Endodermal cell (in vitro differentiated cells): Measurements from ENCODE around the gene E2F7. TPM values are rescaled to one million over a fixed set of nuclear protein-coding genes. Genes with fewer than 3 reads are reported as not detected.

Source experiments
- DNase-seq: peaks from one replicate; pipeline ENCODE4 v3.0.0-alpha.2; 2017
- H3K27ac ChIP-seq: 2 replicates; pipeline ENCODE4 v1.5.1; 2013; ENCODE audit warnings: mild to moderate bottlenecking, low read depth, low read length, moderate library complexity
- H3K27me3 ChIP-seq: 2 replicates; pipeline ENCODE4 v1.6.1; 2013; ENCODE audit warnings: mild to moderate bottlenecking, low read length, moderate library complexity; ENCODE audit not compliant: insufficient read depth, control insufficient read depth, poor library complexity, severe bottlenecking
- H3K36me3 ChIP-seq: 2 replicates; pipeline ENCODE4 v1.7.0; 2013; ENCODE audit warnings: mild to moderate bottlenecking, low read length, moderate library complexity; ENCODE audit not compliant: control insufficient read depth, insufficient read depth
- H3K4me1 ChIP-seq: one replicate; pipeline ENCODE4 v1.7.0; 2013; ENCODE audit warnings: low read length; ENCODE audit not compliant: control insufficient read depth, insufficient read depth
- H3K4me3 ChIP-seq: 2 replicates; pipeline ENCODE4 v1.5.1; 2013; ENCODE audit warnings: mild to moderate bottlenecking, low read length, moderate library complexity
- H3K9ac ChIP-seq: 2 replicates; pipeline ENCODE4 v1.6.1; 2013; ENCODE audit warnings: mild to moderate bottlenecking, low read length, moderate library complexity; ENCODE audit not compliant: poor library complexity, severe bottlenecking; ENCODE audit errors: extremely low read depth
- H3K9me3 ChIP-seq: 2 replicates; pipeline ENCODE4 v1.6.1; 2013; ENCODE audit warnings: mild to moderate bottlenecking, low read length, moderate library complexity; ENCODE audit not compliant: control insufficient read depth
- H3K27ac Mint-ChIP-seq: 2 replicates; pipeline ENCODE4 v1.8.0; 2020; ENCODE audit warnings: mixed read lengths
- H3K27me3 Mint-ChIP-seq: 2 replicates; pipeline ENCODE4 v1.8.0; 2021; ENCODE audit warnings: mild to moderate bottlenecking, mixed read lengths; ENCODE audit not compliant: insufficient read depth
- H3K36me3 Mint-ChIP-seq: 2 replicates; pipeline ENCODE4 v1.8.0; 2020; ENCODE audit warnings: low read depth, mixed read lengths
- H3K4me1 Mint-ChIP-seq: 2 replicates; pipeline ENCODE4 v1.8.0; 2020; ENCODE audit warnings: mixed read lengths
- H3K4me3 Mint-ChIP-seq: 2 replicates; pipeline ENCODE4 v1.8.0; 2020; ENCODE audit warnings: mild to moderate bottlenecking, moderate library complexity, mixed read lengths
- H3K9me3 Mint-ChIP-seq: 2 replicates; pipeline ENCODE4 v1.8.0; 2020; ENCODE audit warnings: mild to moderate bottlenecking, mixed read lengths
- CTCF ChIP-seq: fragments of 200-600 bp; sonication (generic); conservative IDR thresholded peaks from 2 replicates; pipeline ENCODE4 v1.5.0; 2021; ENCODE audit warnings: antibody characterized with exemption, mild to moderate bottlenecking
- WGBS, 2 experiments: methylation state at CpG; one replicate each; pipeline versions ENCODE4 v1.1.5 to v1.1.7; 2013; ENCODE audit warnings: missing lambda C conversion rate in 2 of 2, mixed read lengths in 1 of 2; ENCODE audit not compliant: insufficient coverage in 1 of 2, insufficient read length in 1 of 2; 5-methylcytosine and 5-hydroxymethylcytosine counted together
- total RNA-seq, 2 donors: library from RNA; stranded (reverse); fragmentation: NEBNext Ultra II Directional in 1 of 2; extraction: Animal tissue kit (Norgen Biotek cat#: 25700) in 1 of 2; gene quantifications; 2 replicates in 1 of 2; 3 replicates in 1 of 2; pipeline ENCODE4 v1.2.1, GENCODE V29; 2021

Gene E2F7
- total RNA-seq, 2 donors from 2014 or later, result 21.0 to 21.2 TPM

DNA sequence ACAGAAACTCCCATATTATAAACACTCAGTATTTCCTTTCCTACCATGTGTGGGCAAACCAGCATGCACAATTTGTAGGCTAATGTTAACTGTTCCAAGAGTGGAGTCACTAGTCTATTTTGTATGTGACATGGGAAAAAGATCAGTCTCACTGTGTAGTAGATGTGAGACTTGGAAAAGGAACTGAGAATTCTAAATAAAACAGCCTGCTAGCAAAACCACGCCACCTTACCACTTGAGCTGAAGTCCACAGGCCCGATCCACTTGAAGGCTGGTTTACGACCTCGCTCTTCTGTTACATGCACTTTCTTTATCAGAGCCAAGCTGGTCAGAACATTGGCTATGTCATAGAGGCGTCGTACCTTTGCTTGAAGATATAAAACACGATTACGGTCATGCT lies 22.5 kb downstream of the E2F7 start:
- Mint-ChIP-seq H3K27ac (no peak overlapping the region), H3K4me1 (no peaks in the 10 kb centered on the region), H3K4me3 (no peak overlapping the region), H3K9me3 (no peaks in the 10 kb centered on the region), H3K36me3 (peaks cover 71% of the 10 kb centered on the region), H3K27me3 (no peaks in the 10 kb centered on the region)
- H3K27ac ChIP-seq, result no peak overlapping the region
- 91 to 97% methylated on average over 8 of the region's 8 CpGs for WGBS, 2 experiments
- H3K4me3 ChIP-seq, result no peak overlapping the region
- peaks cover 58% of the 10 kb centered on the region for H3K36me3 ChIP-seq
- H3K9ac ChIP-seq, result no peak overlapping the region
- no peak for TF ChIP-seq CTCF
- DNase-seq, result no peak
- no peaks in the 10 kb centered on the region for H3K27me3 ChIP-seq
- H3K4me1 ChIP-seq, result no peaks in the 10 kb centered on the region
- peaks cover 5% of the 10 kb centered on the region for H3K9me3 ChIP-seq

- H3K27ac ChIP-seq, result no peak overlapping the region
- no peak overlapping the region for H3K4me3 ChIP-seq
- Mint-ChIP-seq H3K4me3 (no peak overlapping the region), H3K36me3 (peaks cover 73% of the 10 kb centered on the region), H3K9me3 (no peaks in the 10 kb centered on the region), H3K4me1 (no peaks in the 10 kb centered on the region), H3K27me3 (no peaks in the 10 kb centered on the region), H3K27ac (no peak overlapping the region)
- no peaks in the 10 kb centered on the region for H3K4me1 ChIP-seq
- no peak for DNase-seq
- WGBS, 2 experiments, result 91 to 100% methylated on average over 2 to 3 of the region's 4 CpGs
- no peak overlapping the region for H3K9ac ChIP-seq
- peaks cover 5% of the 10 kb centered on the region for H3K9me3 ChIP-seq
- TF ChIP-seq CTCF, result no peak
- peaks cover 52% of the 10 kb centered on the region for H3K36me3 ChIP-seq
- H3K27me3 ChIP-seq, result no peaks in the 10 kb centered on the region
Observed at GRCh38 chr12:77040231-77040630, 25.1 kb downstream of the E2F7 start.

- Mint-ChIP-seq H3K27ac (no peak overlapping the region), H3K4me1 (no peaks in the 10 kb centered on the region), H3K4me3 (no peak overlapping the region), H3K27me3 (no peaks in the 10 kb centered on the region), H3K9me3 (no peaks in the 10 kb centered on the region), H3K36me3 (peaks cover 58% of the 10 kb centered on the region)
- Histone ChIP-seq H3K9ac (no peak overlapping the region), H3K4me1 (no peaks in the 10 kb centered on the region), H3K4me3 (no peak overlapping the region), H3K9me3 (peaks cover 5% of the 10 kb centered on the region), H3K27me3 (no peaks in the 10 kb centered on the region), H3K36me3 (peaks cover 48% of the 10 kb centered on the region), H3K27ac (no peak overlapping the region)
- no peak for TF ChIP-seq CTCF
- no peak for DNase-seq
- WGBS, 2 experiments, result 100% methylated on average over 1 of the region's 1 CpG
Observed at GRCh38 chr12:77035226-77035625, 30.1 kb downstream of the E2F7 start.
